GM23248 (cell line): ENCODE results near the gene POLR3H. TPM values are rescaled to one million over a fixed set of nuclear protein-coding genes. Genes with fewer than 3 reads are reported as not detected.
"Not testable (repeated sequence)": the region's sequence is repeated elsewhere in the genome, so short reads cannot be mapped to it uniquely, and the experiment has no call there.

Experiments used
- DNase-seq: peaks from one replicate; pipeline ENCODE4 v3.0.0-alpha.2; 2015
- H2AFZ ChIP-seq: fragments of 200-600 bp; sonication (generic); 2 replicates; pipeline ENCODE4 v1.6.1; 2016; ENCODE audit warnings: antibody characterized with exemption
- H3F3A ChIP-seq: fragments of 200-600 bp; sonication (generic); 2 replicates; pipeline ENCODE4 v1.6.1; 2016; ENCODE audit warnings: mild to moderate bottlenecking, antibody characterized with exemption, mixed run types; ENCODE audit not compliant: insufficient read depth
- H3K27ac ChIP-seq: fragments of 200-600 bp; sonication (generic); 2 replicates; pipeline ENCODE4 v1.5.1; 2016; ENCODE audit warnings: mild to moderate bottlenecking
- H3K27me3 ChIP-seq: fragments of 200-600 bp; sonication (generic); replicated peaks from 2 replicates; pipeline ENCODE4 v1.6.1; 2016; ENCODE audit warnings: mild to moderate bottlenecking; ENCODE audit not compliant: insufficient read depth
- H3K36me3 ChIP-seq: fragments of 200-600 bp; sonication (generic); 2 replicates; pipeline ENCODE4 v1.6.1; 2016; ENCODE audit warnings: low read depth, mild to moderate bottlenecking
- H3K4me1 ChIP-seq: fragments of 200-600 bp; sonication (generic); 2 replicates; pipeline ENCODE4 v1.6.1; 2016; ENCODE audit warnings: mild to moderate bottlenecking; ENCODE audit not compliant: insufficient read depth
- H3K4me2 ChIP-seq: fragments of 200-600 bp; sonication (generic); one replicate; pipeline ENCODE4 v1.6.1; 2016; ENCODE audit warnings: mild to moderate bottlenecking; ENCODE audit not compliant: unreplicated experiment
- H3K4me3 ChIP-seq: fragments of 200-600 bp; sonication (generic); 2 replicates; pipeline ENCODE4 v1.5.1; 2016; ENCODE audit warnings: mild to moderate bottlenecking
- H3K79me2 ChIP-seq: fragments of 200-600 bp; sonication (generic); 2 replicates; pipeline ENCODE4 v1.6.1; 2016; ENCODE audit warnings: mild to moderate bottlenecking; ENCODE audit not compliant: insufficient read depth
- H3K9ac ChIP-seq: fragments of 200-600 bp; sonication (generic); 2 replicates; pipeline ENCODE4 v1.6.1; 2016; ENCODE audit warnings: mild to moderate bottlenecking
- H3K9me2 ChIP-seq: fragments of 200-600 bp; sonication (generic); 2 replicates; pipeline ENCODE4 v1.6.1; 2016; ENCODE audit warnings: mixed run types, mild to moderate bottlenecking, moderate library complexity; ENCODE audit not compliant: insufficient read depth
- H3K9me3 ChIP-seq: fragments of 200-600 bp; sonication (generic); one replicate; pipeline ENCODE4 v1.6.1; 2017; ENCODE audit warnings: low read depth
- H4K20me1 ChIP-seq: fragments of 200-600 bp; sonication (generic); 2 replicates; pipeline ENCODE4 v1.6.0; 2016; ENCODE audit not compliant: insufficient read depth
- EZH2 ChIP-seq: fragments of 200-600 bp; sonication (generic); IDR thresholded peaks from 2 replicates; pipeline ENCODE4 v1.6.1; 2018; ENCODE audit warnings: antibody characterized with exemption, mild to moderate bottlenecking; ENCODE audit not compliant: insufficient read depth, poor library complexity, severe bottlenecking
- EZH2phosphoT487 ChIP-seq: fragments of 200-600 bp; sonication (generic); IDR thresholded peaks from 2 replicates; pipeline ENCODE4 v1.6.1; 2018; ENCODE audit warnings: antibody characterized with exemption, moderate library complexity, mild to moderate bottlenecking, low read depth; ENCODE audit not compliant: insufficient read depth
- WGBS, 2 experiments: methylation state at CpG; one replicate each; pipeline ENCODE4 v1.1.6; 2015 to 2017; ENCODE audit warnings: low lambda C conversion rate in 2 of 2, low coverage in 1 of 2; ENCODE audit errors: missing lambda C conversion rate in 2 of 2; 5-methylcytosine and 5-hydroxymethylcytosine counted together
- in situ Hi-C: fragments of 300-500 bp; cut with MboI; formaldehyde crosslinking; loops from 2 replicates; pipeline ENCODE4 v1.15.0; 2020
- polyA plus RNA-seq: library from polyadenylated mRNA; unstranded; fragments of >200 nt; fragmentation: Nextera tagmentation; extraction: Ambion mirVana; gene quantifications from 2 replicates; pipeline ENCODE4 v1.2.1, GENCODE V29; 2016
- total RNA-seq: library from RNA; depleted of rRNA; stranded (reverse); fragments of >200 nt; shearing (Covaris generic); gene quantifications from 2 replicates; pipeline ENCODE4 v1.2.3, GENCODE V29; 2014

Gene POLR3H
- total and polyA plus RNA-seq, 2 experiments from 2014 or later = 21.2 to 49.6 TPM

- no peaks in the 10 kb centered on the region for H3K27me3 ChIP-seq
- no peak for DNase-seq
- H3K9ac ChIP-seq = no peak overlapping the region
- no peaks in the 10 kb centered on the region for H3K9me2 ChIP-seq
- in situ Hi-C loops = no loop called here
- no peaks in the 10 kb centered on the region for H3K79me2 ChIP-seq
- H4K20me1 ChIP-seq = no peaks in the 10 kb centered on the region
- no peak overlapping the region for H3K27ac ChIP-seq
- H3K4me2 ChIP-seq = peak overlapping the region; percentile 30
- TF ChIP-seq EZH2 = no peak
- TF ChIP-seq EZH2phosphoT487 = no peak
- H3K4me1 ChIP-seq = peaks cover 35% of the 10 kb centered on the region
- no peak overlapping the region for H3K4me3 ChIP-seq
- peaks cover 14% of the 10 kb centered on the region for H3F3A ChIP-seq
- WGBS, 2 experiments = 62 to 65% methylated on average over 10 of the region's 10 CpGs
- H2AFZ ChIP-seq = no peak overlapping the region
- no peaks in the 10 kb centered on the region for H3K36me3 ChIP-seq
- no peaks in the 10 kb centered on the region for H3K9me3 ChIP-seq
Observed at GRCh38 chr22:41561335-41561734, 17.1 kb upstream of the POLR3H start.

GRCh38 chr22:41560095-41560471 lies 15.8 kb upstream of the POLR3H start:
- H3K36me3 ChIP-seq = no peaks in the 10 kb centered on the region
- peaks cover 11% of the 10 kb centered on the region for H3F3A ChIP-seq
- no peaks in the 10 kb centered on the region for H3K79me2 ChIP-seq
- H3K9ac ChIP-seq = no peak overlapping the region
- H2AFZ ChIP-seq = peak overlapping the region; percentile 70; the same call in 1 of the 2 replicates
- no peak overlapping the region for H3K4me2 ChIP-seq
- no peak for DNase-seq
- WGBS, 2 experiments = 63 to 64% methylated on average over 6 of the region's 6 CpGs
- H3K4me1 ChIP-seq = peaks cover 31% of the 10 kb centered on the region
- H4K20me1 ChIP-seq = no peaks in the 10 kb centered on the region
- in situ Hi-C loops = no loop called here
- no peaks in the 10 kb centered on the region for H3K27me3 ChIP-seq
- no peaks in the 10 kb centered on the region for H3K9me2 ChIP-seq
- no peak overlapping the region for H3K4me3 ChIP-seq
- TF ChIP-seq EZH2phosphoT487 (no peak), EZH2 (no peak)
- H3K9me3 ChIP-seq = no peaks in the 10 kb centered on the region
- no peak overlapping the region for H3K27ac ChIP-seq

- H3K79me2 ChIP-seq, H3F3A ChIP-seq, H3K9ac ChIP-seq, in situ Hi-C loops, H3K36me3 ChIP-seq, H3K9me3 ChIP-seq, H2AFZ ChIP-seq, H4K20me1 ChIP-seq, H3K27me3 ChIP-seq, H3K9me2 ChIP-seq, H3K4me3 ChIP-seq, DNase-seq, H3K4me2 ChIP-seq, H3K27ac ChIP-seq: not testable (repeated sequence)
- 94 to 96% methylated on average over 12 to 13 of the region's 13 CpGs for WGBS, 2 experiments
- H3K4me1 ChIP-seq = peaks cover 24% of the 10 kb centered on the region
Observed at GRCh38 chr22:41558241-41558630, 14.0 kb upstream of the POLR3H start.

GRCh38 chr22:41557401-41558240 lies 13.4 kb upstream of the POLR3H start:
- TF ChIP-seq EZH2phosphoT487 = no peak
- TF ChIP-seq EZH2 = no peak
- H3K4me2 ChIP-seq = peak overlapping the region; percentile 50
- WGBS, 2 experiments = 37% methylated on average over 18 to 19 of the region's 19 CpGs

More at GRCh38 chr22:41557401-41558240, 13.4 kb upstream of the POLR3H start:
- DNase-seq = peak; percentile 89
- Histone ChIP-seq H3K27ac (peak overlapping the region; percentile 75), H3K9ac (peak overlapping the region; percentile 67; the same call in 1 of the 2 replicates), H3F3A (0 out of 2 replicates have a peak, but pooled peaks cover 5% of the 10 kb centered on the region), H4K20me1 (no peaks in the 10 kb centered on the region), H3K27me3 (no peaks in the 10 kb centered on the region), H2AFZ (peak overlapping the region; percentile 87), H3K4me3 (no peak overlapping the region), H3K9me3 (no peaks in the 10 kb centered on the region), H3K36me3 (no peaks in the 10 kb centered on the region), H3K79me2 (no peaks in the 10 kb centered on the region), H3K4me1 (peaks cover 18% of the 10 kb centered on the region), H3K9me2 (no peaks in the 10 kb centered on the region)
- in situ Hi-C loops = no loop called here
